ENCODE measurements around the gene MTCL1. TPM values are rescaled to one million over a fixed set of nuclear protein-coding genes. Genes with fewer than 3 reads are reported as not detected.

The MTCL1 gene
- total RNA-seq, 5 donors from 2014 or later (not counting 1 experiment from before 2014, with no cell fraction given), result 0.40 to 0.98 (median 0.83) TPM

GRCh38 chr18:8828300-8828699 lies 122.9 kb downstream of the MTCL1 start:
- Histone ChIP-seq H3K36me3 (ENCODE audit: control insufficient read depth in 2 of 2, extremely low read depth in 1 of 2, insufficient read depth in 1 of 2, low read length in 1 of 2) (no peaks in the 10 kb centered on the region), H3K27ac (ENCODE audit: low read length) (no peak overlapping the region), H3K4me1 (ENCODE audit: control insufficient read depth in 1 of 2, extremely low read depth in 1 of 2, insufficient read depth in 2 of 2, low read length in 2 of 2) (no peaks in the 10 kb centered on the region), H3K4me3 (ENCODE audit: control insufficient read depth in 1 of 2, extremely low read depth in 1 of 2, low read length in 1 of 2) (no peak overlapping the region), H3K27me3 (replicated peaks in 1 of 2; ENCODE audit: control insufficient read depth in 2 of 2, extremely low read depth in 1 of 2, insufficient read depth in 2 of 2, low read length in 1 of 2) (peaks cover 0 to 15% of the 10 kb centered on the region in 2 experiments), H3K9me3 (no peaks in the 10 kb centered on the region)
- Mint-ChIP-seq H3K9me3 (no peaks in the 10 kb centered on the region), H3K4me1 (no peaks in the 10 kb centered on the region), H3K27me3 (peaks cover 2 to 13% of the 10 kb centered on the region in 2 donors), H3K36me3 (no peaks in the 10 kb centered on the region), H3K4me3 (no peak overlapping the region), H3K27ac (no peak overlapping the region)
- CTCF ChIA-PET, result no interaction called here
- ATAC-seq (replicated peaks in 1 of 4) (no peak), DNase-seq (no peak)
- WGBS (ENCODE audit: insufficient coverage), result no CpG with 5 or more reads among the region's 7 CpGs
- POLR2A ChIA-PET, result no interaction called here

GRCh38 chr18:8828798-8829197 lies 123.4 kb downstream of the MTCL1 start:
- CTCF ChIA-PET, result no interaction called here
- H3K27ac Mint-ChIP-seq, result no peak overlapping the region
- peaks cover 2 to 13% of the 10 kb centered on the region in 2 donors for H3K27me3 Mint-ChIP-seq
- Histone ChIP-seq H3K4me3 (ENCODE audit: control insufficient read depth in 1 of 2, extremely low read depth in 1 of 2, low read length in 1 of 2) (no peak overlapping the region), H3K27me3 (replicated peaks in 1 of 2; ENCODE audit: control insufficient read depth in 2 of 2, extremely low read depth in 1 of 2, insufficient read depth in 2 of 2, low read length in 1 of 2) (peaks cover 0 to 15% of the 10 kb centered on the region in 2 experiments), H3K27ac (ENCODE audit: low read length) (no peak overlapping the region), H3K9me3 (no peaks in the 10 kb centered on the region), H3K36me3 (ENCODE audit: control insufficient read depth in 2 of 2, extremely low read depth in 1 of 2, insufficient read depth in 1 of 2, low read length in 1 of 2) (no peaks in the 10 kb centered on the region), H3K4me1 (ENCODE audit: control insufficient read depth in 1 of 2, extremely low read depth in 1 of 2, insufficient read depth in 2 of 2, low read length in 2 of 2) (no peaks in the 10 kb centered on the region)
- H3K4me3 Mint-ChIP-seq, result no peak overlapping the region
- no peaks in the 10 kb centered on the region for H3K36me3 Mint-ChIP-seq
- H3K4me1 Mint-ChIP-seq, result no peaks in the 10 kb centered on the region
- no peak for ATAC-seq (replicated peaks in 1 of 4)
- H3K9me3 Mint-ChIP-seq, result peaks cover 0 to 2% (median 0%) of the 10 kb centered on the region in 3 donors
- WGBS (ENCODE audit: insufficient coverage), result 60% methylated on average over 10 of the region's 10 CpGs
- POLR2A ChIA-PET, result no interaction called here
- DNase-seq, result no peak

- H3K27me3 ChIP-seq (replicated peaks in 1 of 2; ENCODE audit: control insufficient read depth in 2 of 2, extremely low read depth in 1 of 2, insufficient read depth in 2 of 2, low read length in 1 of 2), result peaks cover 0 to 10% of the 10 kb centered on the region in 2 experiments
- Mint-ChIP-seq H3K4me1 (no peaks in the 10 kb centered on the region), H3K36me3 (no peaks in the 10 kb centered on the region), H3K4me3 (no peak overlapping the region), H3K27ac (no peak overlapping the region), H3K9me3 (peaks cover 0 to 2% (median 0%) of the 10 kb centered on the region in 3 donors), H3K27me3 (peaks cover 2 to 20% of the 10 kb centered on the region in 2 donors)
- H3K27ac ChIP-seq (ENCODE audit: low read length), result no peak overlapping the region
- ATAC-seq (replicated peaks in 1 of 4) (no peak), DNase-seq (no peak)
- H3K4me1 ChIP-seq (ENCODE audit: control insufficient read depth in 1 of 2, extremely low read depth in 1 of 2, insufficient read depth in 2 of 2, low read length in 2 of 2), result no peaks in the 10 kb centered on the region
- CTCF ChIA-PET, result no interaction called here
- H3K4me3 ChIP-seq (ENCODE audit: control insufficient read depth in 1 of 2, extremely low read depth in 1 of 2, low read length in 1 of 2), result no peak overlapping the region
- no peaks in the 10 kb centered on the region for H3K36me3 ChIP-seq (ENCODE audit: control insufficient read depth in 2 of 2, extremely low read depth in 1 of 2, insufficient read depth in 1 of 2, low read length in 1 of 2)
- POLR2A ChIA-PET, result no interaction called here
- H3K9me3 ChIP-seq, result no peaks in the 10 kb centered on the region
- 90% methylated on average over 12 of the region's 16 CpGs for WGBS (ENCODE audit: insufficient coverage)
These were observed 125.0 kb downstream of the MTCL1 start for GRCh38 chr18:8830067-8831060.

- H3K36me3 Mint-ChIP-seq, result no peaks in the 10 kb centered on the region
- no peak overlapping the region for H3K4me3 ChIP-seq (ENCODE audit: control insufficient read depth in 1 of 2, extremely low read depth in 1 of 2, low read length in 1 of 2)
- H3K4me3 Mint-ChIP-seq, result no peak overlapping the region
- H3K36me3 ChIP-seq (ENCODE audit: control insufficient read depth in 2 of 2, extremely low read depth in 1 of 2, insufficient read depth in 1 of 2, low read length in 1 of 2), result no peaks in the 10 kb centered on the region
- no peaks in the 10 kb centered on the region for H3K4me1 Mint-ChIP-seq
- H3K27ac ChIP-seq (ENCODE audit: low read length), result no peak overlapping the region
- H3K9me3 ChIP-seq, result no peaks in the 10 kb centered on the region
- WGBS (ENCODE audit: insufficient coverage), result no CpG with 5 or more reads among the region's 3 CpGs
- ChIA-PET POLR2A (no interaction called here), CTCF (no interaction called here)
- H3K27ac Mint-ChIP-seq, result no peak overlapping the region
- no peaks in the 10 kb centered on the region for H3K4me1 ChIP-seq (ENCODE audit: control insufficient read depth in 1 of 2, extremely low read depth in 1 of 2, insufficient read depth in 2 of 2, low read length in 2 of 2)
- no peak for DNase-seq
- H3K27me3 Mint-ChIP-seq, result peaks cover 2 to 21% of the 10 kb centered on the region in 2 donors
- ATAC-seq (replicated peaks in 1 of 4), result no peak
- peaks cover 0 to 2% (median 0%) of the 10 kb centered on the region in 3 donors for H3K9me3 Mint-ChIP-seq
- peaks cover 0 to 10% of the 10 kb centered on the region in 2 experiments for H3K27me3 ChIP-seq (replicated peaks in 1 of 2; ENCODE audit: control insufficient read depth in 2 of 2, extremely low read depth in 1 of 2, insufficient read depth in 2 of 2, low read length in 1 of 2)
These were observed 125.8 kb downstream of the MTCL1 start for GRCh38 chr18:8831112-8831511.

- H3K4me1 ChIP-seq (ENCODE audit: control insufficient read depth in 1 of 2, extremely low read depth in 1 of 2, insufficient read depth in 2 of 2, low read length in 2 of 2), result no peaks in the 10 kb centered on the region
- no peak overlapping the region for H3K4me3 ChIP-seq (ENCODE audit: control insufficient read depth in 1 of 2, extremely low read depth in 1 of 2, low read length in 1 of 2)
- peaks cover 0 to 10% of the 10 kb centered on the region in 2 experiments for H3K27me3 ChIP-seq (replicated peaks in 1 of 2; ENCODE audit: control insufficient read depth in 2 of 2, extremely low read depth in 1 of 2, insufficient read depth in 2 of 2, low read length in 1 of 2)
- Mint-ChIP-seq H3K36me3 (no peaks in the 10 kb centered on the region), H3K4me3 (no peak overlapping the region), H3K4me1 (no peaks in the 10 kb centered on the region), H3K9me3 (peaks cover 0 to 2% (median 0%) of the 10 kb centered on the region in 3 donors), H3K27me3 (peaks cover 2 to 24% of the 10 kb centered on the region in 2 donors), H3K27ac (no peak overlapping the region)
- H3K36me3 ChIP-seq (ENCODE audit: control insufficient read depth in 2 of 2, extremely low read depth in 1 of 2, insufficient read depth in 1 of 2, low read length in 1 of 2), result no peaks in the 10 kb centered on the region
- H3K9me3 ChIP-seq, result no peaks in the 10 kb centered on the region
- ATAC-seq (replicated peaks in 1 of 4) (no peak), DNase-seq (no peak)
- CTCF ChIA-PET, result no interaction called here
- H3K27ac ChIP-seq (ENCODE audit: low read length), result no peak overlapping the region
- POLR2A ChIA-PET, result no interaction called here
- 84% methylated on average over 13 of the region's 14 CpGs for WGBS (ENCODE audit: insufficient coverage)
These were observed 126.2 kb downstream of the MTCL1 start for GRCh38 chr18:8831531-8831930.

- ATAC-seq (replicated peaks in 1 of 4), result no peak
- POLR2A ChIA-PET, result no interaction called here
These were observed 128.1 kb downstream of the MTCL1 start for GRCh38 chr18:8833480-8833879.

More at GRCh38 chr18:8833480-8833879, 128.1 kb downstream of the MTCL1 start:
- Mint-ChIP-seq H3K9me3 (peaks cover 0 to 6% (median 4%) of the 10 kb centered on the region in 3 donors), H3K27ac (no peak overlapping the region), H3K36me3 (no peaks in the 10 kb centered on the region), H3K27me3 (peaks cover 2 to 20% of the 10 kb centered on the region in 2 donors), H3K4me3 (no peak overlapping the region), H3K4me1 (no peaks in the 10 kb centered on the region)
- Histone ChIP-seq H3K27ac (ENCODE audit: low read length) (no peak overlapping the region), H3K36me3 (ENCODE audit: control insufficient read depth in 2 of 2, extremely low read depth in 1 of 2, insufficient read depth in 1 of 2, low read length in 1 of 2) (no peaks in the 10 kb centered on the region), H3K4me1 (ENCODE audit: control insufficient read depth in 1 of 2, extremely low read depth in 1 of 2, insufficient read depth in 2 of 2, low read length in 2 of 2) (no peaks in the 10 kb centered on the region), H3K27me3 (replicated peaks in 1 of 2; ENCODE audit: control insufficient read depth in 2 of 2, extremely low read depth in 1 of 2, insufficient read depth in 2 of 2, low read length in 1 of 2) (peaks cover 0 to 12% of the 10 kb centered on the region in 2 experiments), H3K9me3 (no peaks in the 10 kb centered on the region), H3K4me3 (ENCODE audit: control insufficient read depth in 1 of 2, extremely low read depth in 1 of 2, low read length in 1 of 2) (no peak overlapping the region)
- CTCF ChIA-PET, result no interaction called here
- DNase-seq, result no peak
- no CpG with 5 or more reads among the region's 2 CpGs for WGBS (ENCODE audit: insufficient coverage)

Measured in T-cell (primary cell).